ENCODE results near the gene KRTAP10-10.

DNA sequence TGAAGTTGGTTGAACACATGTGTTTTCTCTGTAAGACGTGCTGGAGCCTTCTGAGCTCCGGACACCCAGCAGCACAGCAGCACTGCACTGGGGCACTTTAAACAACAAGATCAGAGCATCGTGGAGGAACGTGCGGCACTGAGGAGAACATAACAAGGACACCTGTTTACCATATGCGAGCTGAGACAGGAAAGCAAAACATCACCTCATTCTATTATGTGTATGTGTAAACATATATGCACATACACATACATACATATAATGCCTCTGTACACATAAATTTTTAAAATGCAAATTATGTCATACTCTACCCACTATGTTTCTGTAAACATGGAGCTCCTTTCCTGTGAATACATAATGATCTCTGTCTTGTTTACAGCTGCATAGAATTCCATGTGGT is 41.6 kb upstream of the KRTAP10-10 start:
- TF ChIP-seq, protein P1, sequence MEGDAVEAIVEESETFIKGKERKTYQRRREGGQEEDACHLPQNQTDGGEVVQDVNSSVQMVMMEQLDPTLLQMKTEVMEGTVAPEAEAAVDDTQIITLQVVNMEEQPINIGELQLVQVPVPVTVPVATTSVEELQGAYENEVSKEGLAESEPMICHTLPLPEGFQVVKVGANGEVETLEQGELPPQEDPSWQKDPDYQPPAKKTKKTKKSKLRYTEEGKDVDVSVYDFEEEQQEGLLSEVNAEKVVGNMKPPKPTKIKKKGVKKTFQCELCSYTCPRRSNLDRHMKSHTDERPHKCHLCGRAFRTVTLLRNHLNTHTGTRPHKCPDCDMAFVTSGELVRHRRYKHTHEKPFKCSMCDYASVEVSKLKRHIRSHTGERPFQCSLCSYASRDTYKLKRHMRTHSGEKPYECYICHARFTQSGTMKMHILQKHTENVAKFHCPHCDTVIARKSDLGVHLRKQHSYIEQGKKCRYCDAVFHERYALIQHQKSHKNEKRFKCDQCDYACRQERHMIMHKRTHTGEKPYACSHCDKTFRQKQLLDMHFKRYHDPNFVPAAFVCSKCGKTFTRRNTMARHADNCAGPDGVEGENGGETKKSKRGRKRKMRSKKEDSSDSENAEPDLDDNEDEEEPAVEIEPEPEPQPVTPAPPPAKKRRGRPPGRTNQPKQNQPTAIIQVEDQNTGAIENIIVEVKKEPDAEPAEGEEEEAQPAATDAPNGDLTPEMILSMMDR (IDR thresholded peaks at IDR 0.05): no peak
- no peak for TF ChIP-seq POLR2A (IDR thresholded peaks at IDR 0.05)

Data from testis (tissue), 2 donors.